Muscle of leg (tissue), 11 donors: ENCODE results near the gene HRH3. TPM values are rescaled to one million over a fixed set of nuclear protein-coding genes. Genes with fewer than 3 reads are reported as not detected.

Source experiments
- DNase-seq: peaks from one replicate; pipeline ENCODE4 v3.0.0; 2013
- H3K27ac ChIP-seq: one replicate; pipeline ENCODE4 v1.5.1; 2013; ENCODE audit warnings: mild to moderate bottlenecking, low read length, control low read depth
- H3K27me3 ChIP-seq: one replicate; pipeline ENCODE4 v1.6.1; 2013; ENCODE audit warnings: low read length; ENCODE audit not compliant: control insufficient read depth, insufficient read depth
- H3K36me3 ChIP-seq: one replicate; pipeline ENCODE4 v1.6.1; 2013; ENCODE audit warnings: low read length; ENCODE audit not compliant: control insufficient read depth, insufficient read depth
- H3K4me1 ChIP-seq: one replicate; pipeline ENCODE4 v1.6.1; 2013; ENCODE audit warnings: low read length; ENCODE audit not compliant: control insufficient read depth, insufficient read depth
- H3K4me3 ChIP-seq: one replicate; pipeline ENCODE4 v1.5.1; 2013; ENCODE audit warnings: low read length, control low read depth
- H3K9me3 ChIP-seq: replicated peaks from 2 replicates; pipeline ENCODE4 v1.6.1; 2013; ENCODE audit warnings: low read depth, low read length; ENCODE audit not compliant: control insufficient read depth
- WGBS: methylation state at CpG from one replicate; pipeline ENCODE4 v1.1.5; 2013; ENCODE audit warnings: missing lambda C conversion rate; ENCODE audit not compliant: insufficient coverage; 5-methylcytosine and 5-hydroxymethylcytosine counted together
- polyA plus RNA-seq, 8 donors: library from polyadenylated mRNA; unstranded; fragments of 120-200 nt; gene quantifications; one replicate each; pipeline versions ENCODE4 v1.2.1 to v1.2.3, GENCODE V29; 2013; ENCODE audit warnings: inconsistent platforms in 1 of 8, low replicate concordance in 1 of 8; ENCODE audit not compliant: insufficient read length in 8 of 8, insufficient read depth in 1 of 8
- total RNA-seq: library from RNA; stranded (reverse); fragments of 120-200 nt; gene quantifications from one replicate; pipeline ENCODE4 v1.2.4, GENCODE V29; 2013

HRH3 gene
- total and polyA plus RNA-seq, 9 donors: 0.09 to 1.3 (median 0.49) TPM

DNA sequence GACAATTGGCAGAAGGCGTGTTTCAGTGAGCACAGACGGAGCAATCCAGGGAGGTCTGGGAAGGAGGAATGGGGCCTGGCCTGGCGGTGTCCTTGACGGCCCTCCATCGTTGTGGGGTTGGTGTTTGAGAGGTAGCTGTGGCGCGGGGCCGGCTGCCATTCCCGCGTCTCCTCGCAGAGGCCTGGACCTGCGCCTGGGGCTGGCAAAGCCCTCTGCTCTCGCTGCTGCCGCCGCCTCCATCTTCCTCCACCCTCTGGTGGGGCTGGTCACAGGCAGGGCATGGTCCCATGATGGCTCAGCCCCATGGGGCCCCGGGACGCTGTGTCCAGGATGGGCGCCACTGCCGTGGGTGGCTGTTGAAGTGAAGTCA lies 25.8 kb upstream of the HRH3 start:
- H3K27me3 ChIP-seq: no peaks in the 10 kb centered on the region
- H3K4me3 ChIP-seq: no peak overlapping the region
- no peaks in the 10 kb centered on the region for H3K9me3 ChIP-seq
- no peak for DNase-seq
- H3K27ac ChIP-seq: no peak overlapping the region
- H3K36me3 ChIP-seq: peaks cover 20% of the 10 kb centered on the region
- peaks cover 33% of the 10 kb centered on the region for H3K4me1 ChIP-seq
- 90% methylated on average over 15 of the region's 19 CpGs for WGBS

DNA sequence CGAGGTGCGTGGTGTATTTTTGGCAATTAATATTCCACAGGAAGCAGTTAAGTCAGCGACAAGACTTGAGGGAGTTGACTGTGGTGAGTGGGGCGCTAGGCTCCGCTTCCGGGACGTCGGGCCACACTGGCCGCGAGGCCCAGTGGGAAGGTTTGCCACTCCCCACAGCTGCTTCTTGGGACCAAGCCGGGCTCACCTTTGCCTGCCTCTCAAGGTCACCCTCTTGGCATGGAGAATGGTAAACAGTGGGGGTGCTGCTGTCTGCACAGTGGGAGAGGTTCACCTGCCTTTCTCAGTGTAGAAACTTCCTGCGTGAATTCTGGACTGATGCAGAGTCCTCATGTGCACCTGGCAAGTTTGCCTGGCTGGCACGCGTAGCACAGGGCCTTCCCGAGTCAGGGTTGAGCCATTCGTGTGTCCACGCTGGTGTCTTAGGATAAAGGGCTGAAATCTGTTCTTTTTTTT lies 24.6 kb upstream of the HRH3 start:
- no peaks in the 10 kb centered on the region for H3K27me3 ChIP-seq
- peaks cover 27% of the 10 kb centered on the region for H3K36me3 ChIP-seq
- DNase-seq: no peak
- H3K4me3 ChIP-seq: no peak overlapping the region
- no peak overlapping the region for H3K27ac ChIP-seq
- no peaks in the 10 kb centered on the region for H3K9me3 ChIP-seq
- 88% methylated on average over 8 of the region's 17 CpGs for WGBS
- peaks cover 38% of the 10 kb centered on the region for H3K4me1 ChIP-seq

DNA sequence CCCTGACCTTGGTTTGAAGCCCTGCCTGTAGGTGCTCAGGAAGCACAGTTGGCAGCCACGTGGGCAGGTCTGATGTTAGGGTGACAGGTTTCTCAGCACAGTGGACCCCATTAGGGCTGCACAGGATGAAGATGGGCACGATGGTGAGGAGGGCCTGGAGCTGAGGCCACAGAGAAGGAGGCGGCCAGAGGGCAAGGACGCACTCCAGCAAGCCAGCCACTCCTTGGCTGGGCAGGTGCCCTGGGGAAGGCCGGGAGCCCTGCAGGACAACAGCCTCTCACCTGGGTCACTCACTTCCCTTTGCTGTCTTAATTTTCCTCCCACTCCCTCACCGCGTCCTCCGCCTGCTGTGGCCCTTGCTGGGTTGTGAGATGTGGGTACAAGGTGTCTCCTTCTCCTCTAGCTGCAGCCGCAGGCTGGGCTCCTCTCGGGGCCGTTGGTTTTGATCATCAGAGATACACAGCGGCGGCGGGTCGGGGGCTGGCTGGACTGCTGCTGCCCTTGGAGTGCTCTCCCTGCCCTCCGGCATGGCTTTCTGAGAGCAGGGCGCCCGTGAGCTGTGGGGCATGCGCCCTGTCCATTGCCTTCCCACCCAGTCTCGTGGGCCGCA lies 23.9 kb upstream of the HRH3 start:
- Histone ChIP-seq H3K36me3 (peaks cover 27% of the 10 kb centered on the region), H3K27me3 (no peaks in the 10 kb centered on the region), H3K4me1 (peaks cover 44% of the 10 kb centered on the region), H3K9me3 (no peaks in the 10 kb centered on the region), H3K27ac (no peak overlapping the region), H3K4me3 (no peak overlapping the region)
- DNase-seq: no peak
- 82% methylated on average over 15 of the region's 21 CpGs for WGBS

DNA sequence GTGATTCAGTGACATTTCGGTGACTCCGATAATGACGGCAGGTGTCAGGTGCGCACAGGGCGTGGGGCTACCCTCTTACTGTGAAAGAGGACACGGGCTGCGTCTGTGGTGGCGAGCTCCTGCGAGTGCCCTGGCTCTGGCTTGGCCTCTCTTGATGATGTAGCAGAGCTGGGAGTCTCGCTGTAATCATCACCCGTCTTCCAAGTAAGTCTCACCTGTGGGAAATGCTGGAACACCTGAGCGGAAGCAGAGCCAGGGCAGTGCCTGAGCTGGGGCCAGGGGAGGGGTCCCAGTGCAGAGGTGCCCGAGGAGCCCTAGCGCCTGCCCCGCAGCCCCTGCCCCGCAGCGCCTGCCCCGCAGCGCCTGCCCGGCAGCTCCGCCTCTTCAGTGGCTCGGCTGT lies 23.0 kb upstream of the HRH3 start:
- H3K27ac ChIP-seq: peak overlapping the region; percentile 75
- no peak overlapping the region for H3K4me3 ChIP-seq
- peaks cover 41% of the 10 kb centered on the region for H3K4me1 ChIP-seq
- H3K36me3 ChIP-seq: peaks cover 27% of the 10 kb centered on the region
- no peaks in the 10 kb centered on the region for H3K27me3 ChIP-seq
- 80% methylated on average over 13 of the region's 22 CpGs for WGBS
- DNase-seq: no peak
- H3K9me3 ChIP-seq: no peaks in the 10 kb centered on the region

DNA sequence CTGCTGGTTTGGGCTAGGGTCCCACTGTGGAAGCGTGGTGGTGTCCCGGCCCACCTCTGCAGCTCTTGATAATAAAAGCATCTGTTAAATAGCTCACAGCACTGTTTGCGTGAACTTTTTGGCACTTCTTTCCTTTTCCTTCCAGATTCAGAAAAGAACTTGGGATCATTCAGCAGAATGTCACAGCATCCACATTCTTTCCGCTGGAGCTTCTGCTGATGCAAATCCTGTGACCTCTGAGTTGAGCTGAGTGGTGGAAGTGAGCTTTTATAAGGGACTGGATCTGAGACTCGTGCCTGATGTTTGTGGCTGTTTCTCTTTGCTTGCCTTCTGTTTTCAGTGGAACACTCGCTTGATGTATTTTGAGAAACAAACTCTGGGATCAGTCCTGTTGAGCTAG lies 22.1 kb upstream of the HRH3 start:
- Histone ChIP-seq H3K36me3 (peaks cover 27% of the 10 kb centered on the region), H3K4me1 (peaks cover 45% of the 10 kb centered on the region), H3K27me3 (no peaks in the 10 kb centered on the region), H3K9me3 (no peaks in the 10 kb centered on the region), H3K27ac (peak overlapping the region; percentile 75), H3K4me3 (no peak overlapping the region)
- WGBS: 36% methylated on average over 4 of the region's 6 CpGs
- peak; percentile 68 for DNase-seq

DNA sequence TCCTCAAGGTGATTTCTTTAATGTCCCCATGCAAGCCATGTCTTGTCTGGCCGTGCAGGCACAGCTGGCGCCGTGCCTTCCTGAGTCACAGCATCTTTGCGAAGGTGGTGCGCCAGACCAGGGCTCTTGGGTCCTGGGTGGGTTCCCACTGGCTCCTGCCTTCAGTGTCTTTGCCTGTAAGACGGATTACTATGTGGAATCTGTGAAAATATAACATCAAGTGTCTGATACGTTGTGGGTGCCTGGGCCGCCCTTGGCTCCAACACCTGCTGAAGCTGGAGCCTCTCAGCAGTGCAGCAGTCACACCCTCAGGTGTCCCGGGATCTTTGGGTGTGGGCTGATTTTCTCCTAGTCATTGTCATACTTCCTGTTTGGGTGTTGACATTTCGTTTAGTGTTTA lies 21.4 kb upstream of the HRH3 start:
- Histone ChIP-seq H3K27me3 (no peaks in the 10 kb centered on the region), H3K4me3 (no peak overlapping the region), H3K36me3 (peaks cover 27% of the 10 kb centered on the region), H3K27ac (no peak overlapping the region), H3K4me1 (peaks cover 42% of the 10 kb centered on the region), H3K9me3 (no peaks in the 10 kb centered on the region)
- DNase-seq: no peak
- 83% methylated on average over 8 of the region's 10 CpGs for WGBS

DNA sequence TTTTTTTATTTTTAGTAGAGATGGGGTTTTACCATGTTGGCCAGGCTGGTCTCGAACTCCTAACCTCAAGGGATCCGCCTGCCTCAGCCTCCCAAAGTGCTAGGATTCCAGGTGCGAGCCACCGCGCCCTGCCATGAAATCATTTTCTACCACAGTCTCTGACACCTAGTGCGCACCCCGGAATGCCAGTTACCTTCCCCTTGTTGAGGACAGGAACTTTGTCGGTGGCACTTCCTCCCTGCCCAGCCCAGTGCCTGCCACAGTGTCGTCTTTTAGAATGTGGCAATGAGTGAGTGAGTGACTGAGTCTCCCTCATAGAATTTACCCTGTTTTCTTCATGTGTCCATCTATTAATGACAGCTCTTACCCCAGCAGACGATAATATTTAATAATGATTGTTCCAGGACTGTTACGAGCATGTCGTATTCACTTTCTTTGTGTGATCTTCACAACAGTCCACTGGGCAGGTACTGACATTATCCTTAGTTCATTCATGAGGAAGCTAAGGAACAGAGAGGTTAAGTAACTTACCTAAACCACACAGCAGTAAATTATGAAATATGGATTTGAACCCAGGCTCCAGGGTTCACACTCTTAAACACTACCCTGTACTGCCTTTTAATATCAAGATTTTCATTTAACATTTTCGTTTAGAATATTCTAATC lies 20.1 kb upstream of the HRH3 start:
- H3K4me3 ChIP-seq: no peak overlapping the region
- H3K36me3 ChIP-seq: peaks cover 21% of the 10 kb centered on the region
- H3K27ac ChIP-seq: no peak overlapping the region
- peaks cover 48% of the 10 kb centered on the region for H3K4me1 ChIP-seq
- H3K9me3 ChIP-seq: no peaks in the 10 kb centered on the region
- WGBS: 88% methylated on average over 5 of the region's 13 CpGs
- no peaks in the 10 kb centered on the region for H3K27me3 ChIP-seq
- DNase-seq: no peak

DNA sequence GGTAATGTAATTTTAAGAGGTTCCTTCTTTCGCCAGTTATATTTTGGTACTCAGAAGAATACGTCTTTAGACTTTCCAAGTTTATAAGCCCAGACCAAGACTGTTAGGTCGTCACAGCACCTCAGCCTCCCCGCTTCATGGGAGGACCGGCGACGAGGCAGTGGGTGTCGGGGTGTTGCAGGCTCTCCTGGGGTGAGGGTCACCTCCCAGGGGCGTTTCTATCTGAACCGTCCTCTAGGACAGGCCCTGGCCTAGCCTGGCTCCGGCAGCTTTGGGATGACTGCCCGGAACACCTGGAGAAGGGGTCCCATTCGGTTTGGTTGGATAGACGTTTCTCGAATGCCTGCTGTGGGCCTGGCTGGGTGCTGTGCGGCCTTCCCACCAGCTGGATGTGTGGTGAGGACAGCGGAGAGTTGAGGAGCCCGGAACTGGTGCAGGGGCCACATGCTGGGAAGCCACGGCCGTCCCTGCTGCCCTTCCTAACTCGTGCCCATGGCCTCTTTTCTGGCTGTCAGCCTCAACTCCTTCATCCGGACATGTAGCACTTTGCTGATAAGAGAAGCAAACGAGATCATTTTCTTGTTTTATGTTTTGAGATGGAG lies 19.3 kb upstream of the HRH3 start:
- WGBS: 36% methylated on average over 13 of the region's 23 CpGs
- Histone ChIP-seq H3K4me1 (peaks cover 53% of the 10 kb centered on the region), H3K27ac (peak overlapping the region; percentile 18), H3K36me3 (peaks cover 21% of the 10 kb centered on the region), H3K4me3 (peak overlapping the region; percentile 64), H3K27me3 (no peaks in the 10 kb centered on the region), H3K9me3 (no peaks in the 10 kb centered on the region)
- peak; percentile 10 for DNase-seq

DNA sequence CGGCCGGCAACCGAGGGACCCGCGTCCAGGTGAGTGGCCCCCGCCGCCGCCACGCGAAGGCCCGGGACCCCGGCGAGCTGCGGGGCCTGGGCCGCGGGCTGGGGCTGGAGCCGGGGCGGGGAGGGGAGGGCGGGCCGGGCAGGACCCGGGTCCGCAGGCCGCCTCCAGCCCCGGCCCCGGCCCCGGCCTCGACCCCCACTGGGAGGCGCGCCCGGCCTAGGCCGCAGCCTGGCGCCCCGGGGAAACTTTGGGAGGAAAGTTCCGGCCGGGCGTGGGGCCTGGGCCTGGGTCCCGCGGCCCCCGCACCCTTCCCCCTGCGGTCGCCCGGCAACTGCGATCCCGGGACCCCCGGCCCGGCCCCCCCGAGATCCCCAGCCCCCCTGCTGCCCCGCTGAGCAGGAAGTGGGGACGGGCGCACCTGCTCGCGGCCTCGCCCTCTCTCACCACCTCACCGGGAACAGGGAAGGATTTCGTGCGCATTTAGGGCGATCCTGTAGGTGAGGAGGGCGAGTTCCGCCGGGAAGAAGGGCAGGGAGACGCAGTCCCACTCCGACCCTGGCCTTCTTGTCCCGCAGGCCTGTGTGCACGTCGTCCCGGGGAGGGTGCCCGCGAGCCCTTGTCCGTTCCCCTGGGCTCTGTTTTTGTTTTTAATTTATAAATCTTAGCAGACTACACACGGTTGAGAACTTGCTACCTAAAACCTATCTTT lies 18.6 kb upstream of the HRH3 start:
- peak overlapping the region; percentile 18 for H3K27ac ChIP-seq
- under 1% methylated on average over 46 of the region's 70 CpGs for WGBS
- H3K4me1 ChIP-seq: peaks cover 56% of the 10 kb centered on the region
- peaks cover 18% of the 10 kb centered on the region for H3K36me3 ChIP-seq
- DNase-seq: peak; percentile 25
- peaks cover 3% of the 10 kb centered on the region for H3K9me3 ChIP-seq
- peak overlapping the region; percentile 64 for H3K4me3 ChIP-seq
- no peaks in the 10 kb centered on the region for H3K27me3 ChIP-seq
